AG10803 (cell line): ENCODE measurements around the gene SRGAP1.
A peak's percentile ranks its signal among the peaks of the same experiment; 100 is the strongest.
"Not testable (repeated sequence)": the region's sequence is repeated elsewhere in the genome, so short reads cannot be mapped to it uniquely, and the experiment has no call there.

Source experiments
- DNase-seq: peaks from one replicate; pipeline ENCODE4 v3.0.0; 2010; ENCODE audit warnings: low read depth
- H3K4me3 ChIP-seq: 2 replicates; pipeline ENCODE4 v1.5.1; 2011; ENCODE audit warnings: mild to moderate bottlenecking, low read length, control low read depth
- CTCF ChIP-seq: conservative IDR thresholded peaks from 2 replicates; pipeline ENCODE4 v1.5.1; 2011; ENCODE audit warnings: mild to moderate bottlenecking, low read length, control low read depth, inconsistent platforms

Gene SRGAP1

DNA sequence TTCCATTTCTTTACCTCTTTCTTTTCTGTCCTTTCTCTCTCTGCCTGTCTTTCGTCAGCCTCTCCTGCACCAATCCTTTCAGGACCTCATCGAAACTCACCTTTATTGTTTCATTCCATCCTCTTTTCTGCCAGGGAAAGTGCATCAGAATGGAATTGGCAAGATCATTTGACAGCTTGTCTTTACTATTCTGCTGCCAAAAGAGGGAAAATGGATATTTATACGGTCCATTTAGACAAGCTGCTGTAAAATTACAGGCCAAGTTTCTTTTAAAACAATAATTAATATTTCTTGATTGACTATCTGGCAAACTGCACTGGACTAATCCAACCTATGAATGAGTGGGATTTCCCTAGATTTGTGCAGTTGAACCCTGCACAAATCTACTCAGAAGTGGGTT lies 7.6 kb upstream of the SRGAP1 start:
- H3K4me3 ChIP-seq, result no peak overlapping the region
- TF ChIP-seq CTCF, result no peak
- no peak for DNase-seq

DNA sequence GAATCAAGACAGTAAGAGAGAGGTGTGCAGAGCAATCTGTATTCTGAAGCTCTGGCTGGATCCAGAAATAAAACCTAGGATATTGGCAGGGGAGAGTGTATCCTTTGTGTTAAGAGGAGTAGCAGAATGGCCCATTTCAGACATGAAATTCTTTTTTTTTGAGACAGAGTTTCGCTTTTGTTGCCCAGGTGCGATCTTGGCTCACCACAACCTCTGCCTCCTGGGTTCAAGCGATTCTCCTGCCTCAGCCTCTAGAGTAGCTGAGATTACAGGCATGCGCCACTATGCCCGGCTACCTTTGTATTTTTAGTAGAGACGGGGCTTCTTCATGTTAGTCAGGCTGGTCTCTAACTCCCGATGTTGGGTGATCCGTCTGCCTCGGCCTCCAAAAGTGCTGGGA lies 6.1 kb upstream of the SRGAP1 start:
- TF ChIP-seq CTCF, result no peak
- DNase-seq, result no peak
- no peak overlapping the region for H3K4me3 ChIP-seq

GRCh38 chr12:63841011-63841410 lies 3.5 kb upstream of the SRGAP1 start:
- no peak overlapping the region for H3K4me3 ChIP-seq
- no peak for DNase-seq
- no peak for TF ChIP-seq CTCF

DNA sequence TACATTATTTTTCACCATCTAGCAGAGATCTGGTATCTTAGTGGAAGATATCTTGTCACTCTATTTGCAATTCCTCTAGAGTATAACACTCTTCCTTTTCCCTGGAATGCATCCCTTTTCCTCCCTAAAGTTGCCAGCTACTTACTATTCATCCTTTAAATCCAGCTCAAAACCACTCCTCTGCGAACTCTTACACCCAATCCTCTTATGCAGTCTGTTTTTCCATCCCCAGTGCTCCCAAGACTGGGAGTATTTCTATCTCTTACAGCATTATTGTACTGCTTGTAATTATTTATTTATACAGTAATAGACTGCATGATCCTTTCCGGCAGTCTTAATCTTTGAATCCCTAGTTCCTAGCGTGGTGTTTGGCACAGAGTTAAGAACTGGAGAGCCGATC lies 2.9 kb upstream of the SRGAP1 start:
- no peak overlapping the region for H3K4me3 ChIP-seq
- TF ChIP-seq CTCF, result no peak
- DNase-seq, result no peak

DNA sequence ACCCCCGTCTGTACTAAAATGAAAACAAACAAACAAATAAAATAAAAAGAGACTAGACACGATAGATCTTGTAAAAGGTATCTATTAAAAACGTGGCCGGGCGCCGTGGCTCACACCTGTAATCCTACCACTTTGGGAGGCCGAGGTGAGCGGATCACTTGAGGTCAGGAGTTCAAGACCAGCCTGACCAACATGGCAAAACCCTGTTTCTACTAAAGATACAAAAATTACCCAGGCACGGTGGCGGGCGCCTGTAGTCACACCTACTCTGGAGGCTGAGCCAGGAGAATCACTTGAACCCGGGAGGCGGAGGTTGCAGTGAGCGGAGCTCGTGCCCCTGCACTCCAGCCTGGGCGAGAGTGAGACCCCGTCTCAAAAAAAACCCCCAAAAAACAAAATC lies 1.8 kb upstream of the SRGAP1 start:
- not testable (repeated sequence) for H3K4me3 ChIP-seq, DNase-seq

- H3K4me3 ChIP-seq, result peak overlapping the region; percentile 94
- DNase-seq, result no peak
- TF ChIP-seq CTCF, result no peak
Observed at GRCh38 chr12:63843254-63843720, 1.2 kb upstream of the SRGAP1 start.

DNA sequence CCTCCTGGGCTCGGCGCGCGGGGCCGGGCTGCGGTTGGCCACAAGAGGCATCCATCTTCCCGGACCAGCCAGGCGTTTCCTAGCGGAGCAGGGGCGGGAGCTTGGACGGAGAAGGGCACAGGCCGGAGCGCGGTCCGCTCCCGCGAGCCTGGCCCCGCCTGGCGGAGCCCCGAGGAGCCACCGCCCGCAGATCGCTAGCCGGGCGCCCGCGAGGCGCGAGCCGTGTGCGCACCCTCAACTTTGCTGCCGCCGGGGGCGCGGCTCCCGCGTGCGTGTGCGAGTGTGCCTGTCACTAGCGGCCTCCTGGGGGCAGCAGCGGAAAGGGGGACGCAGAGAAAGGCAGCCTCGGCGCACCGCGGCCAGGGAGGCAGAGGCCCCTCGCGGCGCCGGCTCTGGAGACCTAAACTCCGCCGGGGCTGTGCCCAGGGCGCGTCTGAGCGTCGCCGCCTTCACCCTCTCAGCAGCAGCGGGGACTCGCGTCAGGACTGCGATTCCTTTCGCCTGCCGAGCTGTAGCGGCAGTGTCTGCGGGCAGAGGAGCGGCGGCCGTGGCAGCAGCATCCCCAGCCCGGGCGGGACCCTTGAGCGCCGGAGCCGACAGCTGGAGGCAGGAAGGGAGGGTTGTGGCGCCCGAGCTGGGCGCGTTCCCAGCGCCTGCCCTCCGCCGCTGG lies 644 bp upstream of the SRGAP1 start:
- peak overlapping the region; percentile 94 for H3K4me3 ChIP-seq
- TF ChIP-seq CTCF, result peak; percentile 74
- peak; percentile 96 for DNase-seq

GRCh38 chr12:63845726-63846125 lies 1.2 kb downstream of the SRGAP1 start:
- H3K4me3 ChIP-seq, result peak overlapping the region; percentile 94
- peak; percentile 59 for DNase-seq
- peak; percentile 15 for TF ChIP-seq CTCF
